GM10266 (cell line): Measurements from ENCODE around the gene IPCEF1.
"Not testable (repeated sequence)": the region's sequence is repeated elsewhere in the genome, so short reads cannot be mapped to it uniquely, and the experiment has no call there.

Experiments
- DNase-seq: peaks from one replicate; pipeline ENCODE4 v3.0.0; 2012; ENCODE audit errors: extremely low spot score
- TF ChIP-seq, protein P1 (sequence below): IDR thresholded peaks from 2 replicates; pipeline ENCODE4 v1.5.1; 2012; ENCODE audit warnings: mild to moderate bottlenecking, low read depth; ENCODE audit not compliant: control insufficient read depth, insufficient read depth; ENCODE audit errors: missing control alignments

Gene IPCEF1

DNA sequence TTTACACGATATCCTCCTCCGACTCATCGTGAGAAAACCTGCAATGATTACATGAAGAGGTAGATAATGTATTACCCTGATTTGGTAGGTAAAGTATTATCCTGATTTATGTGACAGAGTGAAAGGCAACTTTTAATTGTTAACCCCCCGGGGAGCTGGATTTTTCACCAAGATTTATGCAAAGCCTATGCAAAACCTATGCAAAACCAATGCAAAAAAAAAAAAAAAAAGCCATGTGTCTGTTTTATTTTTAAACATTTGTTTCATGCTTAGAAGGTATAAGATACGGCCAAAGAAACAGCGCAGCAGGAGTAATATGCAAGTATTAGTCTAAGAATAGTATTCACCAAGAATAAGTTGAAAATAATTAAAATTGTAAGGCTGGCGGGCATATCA lies 109.9 kb downstream of the IPCEF1 start:
- DNase-seq: no peak
- TF ChIP-seq, protein P1, sequence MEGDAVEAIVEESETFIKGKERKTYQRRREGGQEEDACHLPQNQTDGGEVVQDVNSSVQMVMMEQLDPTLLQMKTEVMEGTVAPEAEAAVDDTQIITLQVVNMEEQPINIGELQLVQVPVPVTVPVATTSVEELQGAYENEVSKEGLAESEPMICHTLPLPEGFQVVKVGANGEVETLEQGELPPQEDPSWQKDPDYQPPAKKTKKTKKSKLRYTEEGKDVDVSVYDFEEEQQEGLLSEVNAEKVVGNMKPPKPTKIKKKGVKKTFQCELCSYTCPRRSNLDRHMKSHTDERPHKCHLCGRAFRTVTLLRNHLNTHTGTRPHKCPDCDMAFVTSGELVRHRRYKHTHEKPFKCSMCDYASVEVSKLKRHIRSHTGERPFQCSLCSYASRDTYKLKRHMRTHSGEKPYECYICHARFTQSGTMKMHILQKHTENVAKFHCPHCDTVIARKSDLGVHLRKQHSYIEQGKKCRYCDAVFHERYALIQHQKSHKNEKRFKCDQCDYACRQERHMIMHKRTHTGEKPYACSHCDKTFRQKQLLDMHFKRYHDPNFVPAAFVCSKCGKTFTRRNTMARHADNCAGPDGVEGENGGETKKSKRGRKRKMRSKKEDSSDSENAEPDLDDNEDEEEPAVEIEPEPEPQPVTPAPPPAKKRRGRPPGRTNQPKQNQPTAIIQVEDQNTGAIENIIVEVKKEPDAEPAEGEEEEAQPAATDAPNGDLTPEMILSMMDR: no peak

DNA sequence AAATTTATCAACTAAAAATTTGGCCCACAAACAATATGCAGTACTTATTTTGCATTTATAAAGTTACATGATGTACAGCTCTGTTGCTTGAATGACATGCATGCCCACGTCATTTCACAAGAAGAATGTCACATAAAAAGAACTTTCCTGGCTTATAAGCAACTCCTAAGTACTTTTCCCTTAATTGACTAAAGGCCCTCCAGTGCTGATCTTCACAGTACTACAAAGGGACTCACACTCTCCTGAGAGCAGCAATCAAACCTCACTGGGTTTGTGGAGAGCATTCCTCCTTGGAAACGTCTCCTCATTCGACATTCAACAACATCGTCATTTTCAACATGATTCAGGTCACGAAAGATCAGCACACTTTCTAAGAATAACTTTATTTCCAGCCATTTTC lies 111.1 kb downstream of the IPCEF1 start:
- TF ChIP-seq, protein P1: no peak
- DNase-seq: no peak

DNA sequence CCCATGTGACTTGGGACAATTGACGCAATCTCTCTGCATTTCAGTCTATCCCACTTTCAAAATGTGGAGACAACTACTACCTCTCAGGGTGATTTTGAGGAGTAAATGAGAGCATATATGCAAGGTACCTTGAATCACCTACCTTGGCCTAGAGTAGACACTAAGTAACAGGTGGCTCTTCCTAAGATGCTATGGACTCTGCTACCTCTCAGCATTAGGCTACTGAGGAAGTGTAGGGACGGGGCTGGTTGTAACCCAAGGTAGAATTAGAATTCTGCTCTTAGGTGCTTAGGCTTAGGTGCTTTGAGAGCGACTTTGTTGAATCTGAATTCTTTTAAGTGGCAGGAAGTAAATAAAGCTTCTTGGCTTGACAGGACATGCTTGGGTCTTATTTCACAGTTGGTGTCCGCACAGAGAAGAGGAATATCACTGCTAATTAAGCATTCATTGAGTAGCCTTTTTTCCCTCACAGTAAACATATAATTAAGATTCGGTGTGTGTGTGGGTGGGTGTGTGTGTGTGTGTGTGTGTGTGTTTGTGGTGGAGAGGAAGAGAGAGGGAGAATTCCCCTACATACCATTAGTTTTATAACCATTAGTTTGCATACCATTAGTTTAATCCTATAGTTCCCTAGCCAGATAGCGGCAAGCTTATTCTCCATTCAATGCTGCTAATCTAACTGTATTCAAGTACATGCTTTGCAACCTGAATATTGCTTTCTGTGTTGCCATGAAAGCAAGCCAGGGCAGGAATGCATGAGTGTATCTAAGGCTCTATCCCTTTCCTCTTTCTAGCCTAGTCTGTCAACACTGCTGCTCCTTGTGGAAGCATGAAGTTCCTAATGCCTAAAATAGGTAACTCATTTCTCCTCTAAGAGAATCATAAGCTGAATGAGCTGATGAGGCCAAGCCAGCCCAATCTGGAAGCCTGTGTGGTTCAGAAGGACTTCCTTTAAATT lies 112.5 kb downstream of the IPCEF1 start:
- TF ChIP-seq, protein P1: no peak
- no peak for DNase-seq

DNA sequence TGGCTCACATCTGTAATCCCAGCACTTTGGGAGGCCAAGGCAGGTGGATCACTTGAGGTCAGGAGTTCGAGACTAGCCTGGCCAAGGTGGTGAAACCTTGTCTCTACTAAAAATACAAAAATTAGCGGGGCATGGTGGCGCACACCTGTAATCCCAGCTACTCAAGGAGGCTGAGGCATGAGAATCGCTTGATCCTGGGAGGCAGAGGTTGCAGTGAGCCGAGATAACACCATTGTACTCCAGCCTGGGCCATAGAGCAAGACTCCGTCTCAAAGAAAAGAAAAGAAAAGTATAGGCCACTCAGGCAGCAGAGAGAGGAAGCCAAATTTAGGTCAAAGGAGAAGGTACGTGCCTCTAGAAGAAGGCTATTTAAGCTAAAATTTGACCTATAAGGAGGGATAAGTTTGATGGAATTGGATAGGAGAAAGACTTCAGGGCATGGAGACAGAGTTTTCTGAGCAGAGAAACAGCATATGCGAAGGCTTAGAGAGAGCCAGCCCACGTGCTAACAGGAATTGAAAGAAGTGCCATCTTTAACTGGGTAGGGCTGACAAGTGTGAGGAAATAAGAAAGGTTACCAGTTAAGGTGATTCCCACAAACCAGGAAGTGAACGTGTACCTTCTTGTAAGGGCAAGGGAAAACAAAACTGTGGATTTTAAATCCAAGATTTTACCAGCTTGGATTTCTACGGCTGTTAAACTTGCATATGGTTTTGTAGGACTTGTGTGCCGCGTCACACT lies 113.8 kb downstream of the IPCEF1 start:
- TF ChIP-seq, protein P1: no peak
- DNase-seq: no peak

DNA sequence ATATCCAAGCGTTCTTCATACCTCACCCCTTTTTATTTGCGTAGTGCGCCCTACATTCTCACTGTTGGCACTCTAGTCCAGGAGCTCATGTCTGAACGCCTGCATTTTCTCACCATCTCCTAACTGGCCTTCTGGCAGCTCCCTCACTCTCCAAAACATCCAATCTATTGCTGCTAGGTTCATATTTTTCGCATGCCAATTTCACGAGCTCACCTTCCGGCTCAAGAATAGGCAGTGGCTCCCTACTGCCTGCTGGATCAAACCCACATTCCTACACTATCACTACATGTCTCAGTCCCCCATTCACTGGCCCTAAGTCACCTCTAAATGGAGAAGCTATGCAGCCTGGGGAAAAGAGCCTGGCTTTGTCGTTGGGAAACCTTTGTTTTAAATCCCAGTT lies 115.0 kb downstream of the IPCEF1 start:
- DNase-seq: no peak
- TF ChIP-seq, protein P1: no peak

DNA sequence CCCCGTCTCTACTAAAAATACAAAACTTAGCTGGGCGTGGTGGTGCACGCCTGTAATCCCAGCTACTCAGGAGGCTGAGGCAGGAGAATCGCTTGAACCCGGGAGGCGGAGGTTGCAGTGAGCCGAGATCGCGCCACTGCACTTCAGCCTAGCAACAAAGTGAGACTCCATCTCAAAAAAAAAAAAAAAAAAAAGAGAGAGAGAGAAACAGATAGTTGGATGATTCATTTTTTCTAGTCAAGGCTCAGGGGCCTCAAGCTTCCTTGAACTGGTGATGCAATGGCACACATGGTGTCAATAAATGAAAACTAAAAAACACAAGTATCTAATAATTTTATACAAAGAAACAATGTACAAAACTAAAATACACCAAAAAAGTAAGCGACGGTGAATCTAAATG lies 115.5 kb downstream of the IPCEF1 start:
- not testable (repeated sequence) for DNase-seq

DNA sequence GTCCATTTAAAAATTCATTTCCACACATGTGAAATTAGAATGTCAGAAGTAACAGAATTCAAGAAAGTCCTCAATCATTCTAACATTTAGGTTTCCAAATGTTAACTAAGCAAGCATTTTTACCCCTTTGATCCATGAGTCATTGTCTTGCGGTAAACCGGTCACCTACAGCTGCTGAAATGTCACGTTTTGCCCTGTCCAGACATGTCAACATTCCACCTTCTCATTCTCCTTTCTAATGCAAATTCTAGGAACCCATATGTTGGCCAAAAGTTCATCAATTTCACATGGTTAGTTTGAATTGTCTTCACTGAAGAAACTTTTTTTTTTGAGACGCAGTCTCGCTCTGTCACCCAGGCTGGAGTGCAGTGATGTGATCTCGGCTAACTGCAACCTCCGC lies 117.2 kb downstream of the IPCEF1 start:
- TF ChIP-seq, protein P1: no peak
- no peak for DNase-seq
